Activated T-cell treated with anti-CD3 and anti-CD28 coated beads, Interleukin-2, amount 50 U/mL, for 4 hours (primary cell): Measurements from ENCODE around the gene BMP6. TPM values are rescaled to one million over a fixed set of nuclear protein-coding genes. Genes with fewer than 3 reads are reported as not detected.

Source experiments
- ATAC-seq, 2 donors: fragments of 200-7000 bp; cut with Tn5 transposase; one replicate each; pipeline ENCODE4 v1.10.0; 2021
- DNase-seq: peaks from one replicate; pipeline ENCODE4 v3.0.0-alpha.2; 2020
- H3K27me3 Mint-ChIP-seq: one replicate; pipeline ENCODE4 v1.8.0; 2021; ENCODE audit warnings: low read depth, mixed read lengths
- H3K36me3 Mint-ChIP-seq: one replicate; pipeline ENCODE4 v1.8.0; 2022; ENCODE audit warnings: mixed read lengths; ENCODE audit not compliant: insufficient read depth
- H3K4me1 Mint-ChIP-seq: one replicate; pipeline ENCODE4 v1.8.0; 2021; ENCODE audit warnings: low read depth, mixed read lengths
- H3K4me3 Mint-ChIP-seq: one replicate; pipeline ENCODE4 v1.8.0; 2021; ENCODE audit warnings: mild to moderate bottlenecking, moderate library complexity, mixed read lengths
- H3K9me3 Mint-ChIP-seq: one replicate; pipeline ENCODE4 v1.8.0; 2021; ENCODE audit warnings: mixed read lengths
- total RNA-seq, 3 donors: library from RNA; stranded (reverse); gene quantifications; one replicate each; pipeline ENCODE4 v1.2.1, GENCODE V29; 2021

Gene BMP6
- total RNA-seq, 3 donors from 2014 or later, result not detected

DNA sequence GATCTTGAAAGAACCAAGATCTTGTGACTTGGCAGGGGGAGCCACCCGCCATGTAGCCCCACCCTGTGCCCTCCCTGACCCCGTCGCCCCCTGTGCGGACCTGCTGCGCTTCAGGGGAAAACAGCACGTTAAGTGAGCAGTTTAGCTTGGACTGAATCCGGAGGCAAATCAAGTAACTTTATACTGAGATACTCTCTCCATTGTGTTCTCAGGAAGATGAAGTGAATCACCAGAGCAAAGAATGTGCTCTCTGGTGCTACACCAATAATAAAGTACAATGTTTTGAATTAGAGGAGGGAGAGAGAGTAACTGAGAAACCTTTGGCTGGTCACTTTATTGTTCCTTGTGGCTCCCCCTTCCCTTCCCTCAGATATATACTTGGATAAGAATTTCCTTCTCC, 101.2 kb downstream of the BMP6 start:
- no peak for ATAC-seq
- H3K4me1 Mint-ChIP-seq, result no peaks in the 10 kb centered on the region
- peaks cover 9% of the 10 kb centered on the region for H3K9me3 Mint-ChIP-seq
- H3K36me3 Mint-ChIP-seq, result no peaks in the 10 kb centered on the region
- peaks cover 17% of the 10 kb centered on the region for H3K27me3 Mint-ChIP-seq
- H3K4me3 Mint-ChIP-seq, result no peak overlapping the region
- DNase-seq, result no peak

DNA sequence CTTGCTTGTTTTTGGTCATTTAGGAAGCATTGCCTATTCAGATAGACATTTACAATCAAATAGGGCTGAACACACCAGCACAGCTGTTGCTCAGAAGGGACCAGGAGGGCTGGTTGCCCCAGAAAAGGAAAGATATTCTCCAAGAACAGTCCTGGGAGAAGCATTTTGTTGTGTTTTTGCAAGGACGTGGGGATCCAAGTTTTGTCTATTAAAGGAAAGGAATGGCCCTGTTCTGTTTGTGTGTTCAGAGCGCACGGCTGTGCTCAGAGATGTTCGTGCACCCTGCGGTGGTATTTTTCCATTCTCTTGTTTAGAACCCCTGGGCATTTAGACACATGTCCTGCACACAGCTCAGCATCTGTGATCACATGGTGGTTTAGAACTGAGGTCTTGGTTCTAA, 102.2 kb downstream of the BMP6 start:
- no peak overlapping the region for H3K4me3 Mint-ChIP-seq
- no peak for ATAC-seq
- DNase-seq, result no peak
- H3K9me3 Mint-ChIP-seq, result peaks cover 9% of the 10 kb centered on the region
- H3K36me3 Mint-ChIP-seq, result no peaks in the 10 kb centered on the region
- H3K4me1 Mint-ChIP-seq, result no peaks in the 10 kb centered on the region
- H3K27me3 Mint-ChIP-seq, result peaks cover 14% of the 10 kb centered on the region

DNA sequence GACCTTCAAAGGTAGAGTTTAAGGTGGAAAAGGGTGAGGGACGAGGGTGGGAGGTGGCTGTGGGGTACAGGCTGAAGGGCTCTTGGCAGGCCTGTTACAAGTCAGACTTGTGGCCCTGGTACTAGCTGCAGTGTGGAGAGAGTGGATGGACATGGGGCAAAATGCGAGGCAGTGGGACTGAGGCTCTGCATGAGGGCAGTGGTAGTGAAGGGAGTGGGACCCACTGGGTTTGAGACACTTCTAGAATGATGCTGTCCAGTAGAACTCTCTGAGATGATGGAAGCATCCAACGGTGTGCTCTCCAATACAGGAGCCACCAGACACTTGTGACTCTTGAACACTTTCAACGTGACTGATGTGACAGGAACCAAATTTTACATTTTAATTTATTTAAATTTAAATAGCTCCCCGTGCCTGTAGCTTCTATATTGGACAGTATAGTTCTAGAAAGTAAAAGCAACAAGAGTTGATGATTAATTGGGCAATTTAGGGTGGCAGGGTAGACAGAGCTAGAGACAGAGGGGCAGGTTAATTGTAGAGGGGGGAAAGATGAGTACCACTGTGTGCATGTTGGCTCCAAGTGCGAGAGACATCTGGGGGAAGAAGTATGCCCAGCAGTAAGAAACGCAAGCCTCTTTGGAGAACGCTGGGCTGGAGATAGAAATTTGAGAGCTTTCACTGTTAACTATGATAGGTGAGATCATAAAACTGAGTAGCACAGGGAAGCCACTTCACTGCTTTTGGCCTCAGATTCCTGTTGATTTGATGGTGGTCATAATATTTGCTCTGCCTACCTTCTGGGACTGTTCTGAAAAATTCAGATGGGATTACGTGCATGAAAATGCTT, 107.2 kb downstream of the BMP6 start:
- H3K27me3 Mint-ChIP-seq, result peaks cover 8% of the 10 kb centered on the region
- ATAC-seq (no peak), DNase-seq (no peak)
- H3K4me1 Mint-ChIP-seq, result no peaks in the 10 kb centered on the region
- peaks cover 9% of the 10 kb centered on the region for H3K9me3 Mint-ChIP-seq
- no peak overlapping the region for H3K4me3 Mint-ChIP-seq
- H3K36me3 Mint-ChIP-seq, result no peaks in the 10 kb centered on the region

DNA sequence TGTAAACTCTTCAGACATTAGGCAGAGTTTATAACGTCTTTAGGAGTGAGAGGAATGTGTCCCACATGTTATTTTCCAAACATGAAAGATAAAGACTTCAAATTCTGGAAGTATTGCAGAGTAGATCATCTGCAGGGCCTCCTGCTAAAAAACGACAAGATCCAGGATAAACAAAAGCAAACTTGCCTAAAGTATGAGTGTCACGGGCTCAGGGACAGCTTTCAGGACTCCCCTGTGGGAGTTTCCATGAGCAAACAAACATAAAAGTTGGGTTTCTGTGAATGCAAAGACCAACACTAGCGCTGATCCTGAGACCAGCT, 107.8 kb downstream of the BMP6 start:
- peaks cover 9% of the 10 kb centered on the region for H3K9me3 Mint-ChIP-seq
- no peaks in the 10 kb centered on the region for H3K36me3 Mint-ChIP-seq
- no peak overlapping the region for H3K4me3 Mint-ChIP-seq
- ATAC-seq (no peak), DNase-seq (no peak)
- H3K27me3 Mint-ChIP-seq, result peaks cover 8% of the 10 kb centered on the region
- no peaks in the 10 kb centered on the region for H3K4me1 Mint-ChIP-seq

DNA sequence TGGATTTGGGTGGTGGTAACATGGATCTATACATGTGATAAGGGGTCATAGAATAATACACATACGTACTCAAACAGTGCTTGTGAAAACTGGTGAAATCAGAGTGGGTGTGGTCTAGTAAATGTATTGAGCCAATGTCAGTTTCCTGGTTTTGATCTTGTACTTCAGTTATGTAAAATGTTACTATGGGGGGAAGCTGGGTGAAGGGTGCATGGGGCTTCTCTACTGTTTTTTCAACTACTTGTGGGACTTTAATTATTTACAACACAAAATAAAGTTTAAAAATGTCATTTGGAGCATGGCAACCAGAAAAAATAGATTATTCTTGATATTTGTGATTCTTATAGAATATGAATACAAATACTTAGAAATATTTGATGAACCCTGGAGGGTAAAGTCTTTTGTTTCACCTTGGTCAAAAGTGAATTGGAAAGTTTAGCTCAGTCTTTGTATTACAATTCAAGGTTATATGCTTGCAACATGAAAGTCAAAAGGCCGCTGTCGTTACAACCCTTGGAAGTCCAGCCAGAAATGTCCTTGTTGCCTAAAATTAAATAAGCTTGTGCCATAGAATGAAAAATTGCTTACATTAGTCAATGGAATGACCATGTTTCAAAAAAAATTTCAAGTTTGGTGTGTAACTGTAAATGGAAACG, 110.6 kb downstream of the BMP6 start:
- Mint-ChIP-seq H3K9me3 (no peaks in the 10 kb centered on the region), H3K4me1 (no peaks in the 10 kb centered on the region), H3K4me3 (no peak overlapping the region), H3K27me3 (peaks cover 2% of the 10 kb centered on the region), H3K36me3 (no peaks in the 10 kb centered on the region)
- DNase-seq, result no peak
- ATAC-seq, result no peak

DNA sequence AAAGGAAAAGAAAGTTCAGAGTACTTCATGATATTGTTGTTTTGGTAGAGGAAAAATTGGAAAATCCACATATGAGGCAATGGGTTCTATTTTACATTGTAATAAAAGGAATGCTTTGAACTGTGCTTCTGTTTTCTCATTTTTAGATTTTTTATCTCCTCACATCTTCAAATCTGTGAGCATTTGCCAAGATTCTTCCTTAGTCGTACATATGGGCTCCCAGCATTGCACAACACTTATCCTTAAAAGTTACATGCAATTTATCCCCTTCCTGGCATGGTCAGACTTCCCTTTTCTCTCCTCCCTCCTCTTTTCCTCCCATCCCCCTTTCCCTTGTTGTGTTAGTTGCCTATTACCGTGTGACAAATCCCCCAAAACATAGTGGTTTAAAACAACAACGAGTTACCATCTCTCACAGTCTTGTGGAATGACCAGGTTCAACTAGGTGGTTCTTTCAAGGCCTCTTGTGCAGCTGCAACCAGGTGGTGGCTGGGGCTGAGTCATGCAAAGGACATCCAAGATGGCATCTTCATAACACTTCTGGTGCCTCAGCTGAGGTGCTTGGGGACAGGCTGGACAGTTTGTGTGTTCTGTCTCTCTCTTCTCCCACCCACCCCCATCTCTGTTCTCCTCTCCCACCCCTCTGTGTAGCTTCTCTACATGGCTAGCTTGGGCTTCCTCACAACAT, 116.0 kb downstream of the BMP6 start:
- H3K36me3 Mint-ChIP-seq, result no peaks in the 10 kb centered on the region
- H3K9me3 Mint-ChIP-seq, result no peaks in the 10 kb centered on the region
- H3K27me3 Mint-ChIP-seq, result peaks cover 6% of the 10 kb centered on the region
- H3K4me3 Mint-ChIP-seq, result no peak overlapping the region
- H3K4me1 Mint-ChIP-seq, result no peaks in the 10 kb centered on the region
- ATAC-seq (no peak), DNase-seq (no peak)

DNA sequence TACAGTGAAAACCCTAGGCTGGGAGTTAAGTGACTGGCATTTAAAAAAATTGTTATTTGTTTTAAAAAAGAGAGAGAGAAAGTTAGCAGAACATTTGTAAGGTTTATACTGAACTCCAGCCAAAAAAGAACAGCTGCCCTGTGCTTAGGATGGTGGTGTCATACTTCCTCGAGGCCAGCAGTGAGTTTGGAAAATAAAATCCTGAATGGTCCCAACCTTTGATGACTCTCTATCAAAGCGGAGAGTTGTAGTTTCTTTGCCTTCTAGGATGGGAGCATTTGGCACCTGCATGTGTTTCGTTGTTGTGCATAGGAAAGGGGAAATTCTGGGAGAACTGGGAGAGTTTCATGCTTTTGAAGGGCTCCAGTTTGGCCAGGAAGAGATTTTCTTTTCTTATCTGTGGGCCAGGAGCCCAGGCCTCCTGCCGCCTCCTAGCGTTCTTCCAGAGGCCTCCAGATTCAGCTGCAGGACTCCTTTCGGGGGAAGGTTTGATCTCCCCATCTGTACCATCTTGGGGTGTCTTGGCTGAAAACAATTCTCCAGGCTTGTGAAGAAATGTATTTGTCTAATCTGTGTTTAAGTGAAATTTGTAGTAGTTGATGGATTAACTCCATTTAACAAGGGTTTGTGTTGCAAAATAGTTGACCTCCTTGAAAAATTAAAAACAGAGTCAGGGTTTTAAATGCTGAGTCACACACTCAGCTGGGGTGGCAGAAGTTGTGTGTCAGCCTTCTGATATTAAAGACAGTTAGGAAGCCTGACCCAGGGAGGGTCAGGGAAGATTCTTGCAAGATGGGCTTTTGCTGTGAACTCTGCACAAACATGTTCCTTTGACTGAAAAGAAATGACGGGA, 121.3 kb downstream of the BMP6 start:
- H3K9me3 Mint-ChIP-seq, result peaks cover 8% of the 10 kb centered on the region
- ATAC-seq (no peak), DNase-seq (no peak)
- no peaks in the 10 kb centered on the region for H3K4me1 Mint-ChIP-seq
- H3K27me3 Mint-ChIP-seq, result peaks cover 9% of the 10 kb centered on the region
- H3K4me3 Mint-ChIP-seq, result no peak overlapping the region
- H3K36me3 Mint-ChIP-seq, result no peaks in the 10 kb centered on the region

DNA sequence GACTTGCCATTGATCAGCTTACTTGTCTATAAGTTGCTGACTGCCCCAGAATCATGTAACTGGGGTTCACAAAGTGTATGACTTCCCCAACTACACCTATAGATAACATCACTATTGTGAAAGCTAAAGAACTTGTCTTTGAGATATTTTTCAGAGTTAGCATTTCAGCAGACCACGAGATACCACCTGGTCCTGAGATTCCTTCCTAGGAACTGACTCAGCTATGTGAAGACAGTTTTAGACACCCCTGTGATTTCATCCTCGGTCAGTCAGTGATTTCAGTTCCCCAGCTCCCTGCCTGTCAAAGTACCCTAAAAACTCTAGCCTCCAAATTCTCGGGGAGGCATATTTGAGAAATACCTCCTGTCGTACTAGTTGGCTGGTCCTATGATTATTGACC, 122.3 kb downstream of the BMP6 start:
- Mint-ChIP-seq H3K4me1 (no peaks in the 10 kb centered on the region), H3K36me3 (no peaks in the 10 kb centered on the region), H3K9me3 (peaks cover 15% of the 10 kb centered on the region), H3K27me3 (peaks cover 9% of the 10 kb centered on the region), H3K4me3 (no peak overlapping the region)
- ATAC-seq (no peak), DNase-seq (no peak)

DNA sequence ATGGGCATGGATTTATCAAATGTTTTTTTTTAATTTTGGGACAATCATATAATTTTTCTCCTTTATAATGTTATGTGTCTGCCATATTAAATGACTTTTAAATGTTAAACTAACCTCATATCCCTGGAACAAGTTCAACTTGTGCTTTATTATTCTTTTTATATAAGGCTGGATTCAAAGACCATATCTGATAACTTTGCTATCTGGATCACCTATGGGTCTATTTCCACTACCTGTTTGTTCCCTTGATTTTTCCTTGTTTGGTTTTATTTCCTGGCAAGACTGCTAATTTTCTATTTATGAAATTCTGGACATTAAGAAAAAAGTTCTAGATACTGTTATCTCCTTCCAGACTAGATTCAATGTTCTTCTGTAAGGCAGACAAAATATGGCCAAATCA, 125.9 kb downstream of the BMP6 start:
- H3K36me3 Mint-ChIP-seq, result no peaks in the 10 kb centered on the region

DNA sequence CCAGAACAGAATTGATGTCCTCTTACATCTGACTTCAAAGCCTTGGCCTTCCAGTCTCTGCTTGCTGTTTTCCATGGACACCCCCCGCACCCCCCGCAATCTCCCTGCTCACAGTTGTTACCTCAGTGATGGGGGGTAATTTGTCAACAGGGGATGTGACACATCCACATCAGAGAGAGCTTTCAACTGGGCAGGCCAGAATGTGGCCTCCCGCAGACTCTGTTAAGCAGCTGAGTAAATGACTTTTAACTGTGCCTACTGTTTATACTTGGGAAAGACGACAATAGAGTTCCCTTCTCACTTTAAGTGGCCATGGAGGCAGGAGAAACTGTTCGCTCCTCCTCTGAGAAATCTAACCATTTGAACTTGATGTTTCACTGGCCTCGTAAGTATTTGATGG, 133.7 kb downstream of the BMP6 start:
- H3K4me1 Mint-ChIP-seq, result no peaks in the 10 kb centered on the region
- H3K27me3 Mint-ChIP-seq, result peaks cover 10% of the 10 kb centered on the region
- DNase-seq, result no peak
- no peaks in the 10 kb centered on the region for H3K36me3 Mint-ChIP-seq
- no peak overlapping the region for H3K4me3 Mint-ChIP-seq
- H3K9me3 Mint-ChIP-seq, result no peaks in the 10 kb centered on the region
- no peak for ATAC-seq

More for the DNA sequence above, 125.9 kb downstream of the BMP6 start:
- Mint-ChIP-seq H3K27me3 (peaks cover 4% of the 10 kb centered on the region), H3K9me3 (peaks cover 16% of the 10 kb centered on the region), H3K4me3 (no peak overlapping the region), H3K4me1 (no peaks in the 10 kb centered on the region)
- DNase-seq (no peak), ATAC-seq (no peak)

DNA sequence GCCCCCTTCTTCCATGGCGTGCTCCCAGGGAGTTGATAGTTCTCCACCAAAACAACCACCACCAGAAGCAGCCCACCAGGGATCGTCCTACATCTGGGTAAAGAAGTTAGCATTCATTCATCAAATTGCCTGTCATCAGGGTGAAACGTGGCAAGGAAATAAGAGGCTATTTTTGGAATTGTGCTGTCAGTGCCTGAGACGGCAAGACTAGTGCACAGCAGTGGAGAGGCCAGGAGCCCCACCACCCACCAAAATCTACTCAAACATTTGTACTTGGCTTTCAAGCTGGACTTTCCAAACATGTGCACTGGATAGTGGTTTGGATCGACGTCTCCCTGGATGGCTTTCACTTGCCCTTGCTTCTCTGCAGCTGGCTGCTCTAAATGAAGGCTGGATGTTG, 139.9 kb downstream of the BMP6 start:
- Mint-ChIP-seq H3K4me3 (no peak overlapping the region), H3K9me3 (no peaks in the 10 kb centered on the region), H3K27me3 (peaks cover 6% of the 10 kb centered on the region), H3K4me1 (no peaks in the 10 kb centered on the region), H3K36me3 (no peaks in the 10 kb centered on the region)
- DNase-seq (no peak), ATAC-seq (no peak)

DNA sequence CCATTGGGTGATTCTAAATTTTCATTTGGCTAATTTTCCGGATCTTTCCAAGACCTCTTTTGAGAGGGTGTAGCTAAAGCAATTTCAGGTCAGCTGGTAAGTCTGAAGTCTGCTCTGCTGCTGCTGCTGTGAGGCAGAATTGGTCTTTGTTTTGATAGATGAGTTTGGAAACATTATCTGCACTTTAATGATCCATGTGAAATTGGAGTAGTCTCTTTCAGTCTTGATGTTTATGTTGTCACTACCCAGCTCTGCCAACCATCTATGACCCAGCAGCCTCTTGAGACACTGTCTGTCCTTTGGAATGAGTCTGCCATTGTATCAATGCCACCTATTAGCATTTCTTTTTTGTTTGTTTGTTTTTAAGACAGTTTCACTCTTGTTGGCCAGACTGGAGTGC, 140.6 kb downstream of the BMP6 start:
- Mint-ChIP-seq H3K4me3 (no peak overlapping the region), H3K9me3 (no peaks in the 10 kb centered on the region), H3K36me3 (no peaks in the 10 kb centered on the region), H3K27me3 (peaks cover 6% of the 10 kb centered on the region), H3K4me1 (no peaks in the 10 kb centered on the region)
- ATAC-seq, result no peak
- no peak for DNase-seq

DNA sequence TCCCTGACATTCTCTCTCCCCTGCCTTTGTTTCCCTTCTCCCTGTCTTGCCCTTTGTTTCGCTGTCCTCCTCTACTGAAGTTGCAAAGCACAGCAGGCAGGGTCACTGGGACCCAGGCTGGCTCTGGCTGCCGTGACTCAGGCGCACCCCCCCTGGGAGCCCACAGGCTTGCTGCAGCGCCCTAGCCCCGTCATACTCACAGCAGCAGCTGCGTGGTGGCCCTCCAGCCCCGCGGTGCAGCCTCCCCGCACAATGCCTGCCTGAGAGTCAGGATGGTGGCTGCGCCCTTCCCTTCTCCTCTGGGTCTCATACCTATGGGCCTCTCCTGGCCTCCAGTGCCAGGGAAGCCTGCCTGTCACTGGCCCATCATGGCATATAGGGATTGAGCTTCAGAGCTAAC, 143.0 kb downstream of the BMP6 start:
- DNase-seq (no peak), ATAC-seq (no peak)
- H3K9me3 Mint-ChIP-seq, result peaks cover 8% of the 10 kb centered on the region
- no peaks in the 10 kb centered on the region for H3K36me3 Mint-ChIP-seq
- no peaks in the 10 kb centered on the region for H3K4me1 Mint-ChIP-seq
- peaks cover under 1% of the 10 kb centered on the region for H3K27me3 Mint-ChIP-seq
- no peak overlapping the region for H3K4me3 Mint-ChIP-seq

DNA sequence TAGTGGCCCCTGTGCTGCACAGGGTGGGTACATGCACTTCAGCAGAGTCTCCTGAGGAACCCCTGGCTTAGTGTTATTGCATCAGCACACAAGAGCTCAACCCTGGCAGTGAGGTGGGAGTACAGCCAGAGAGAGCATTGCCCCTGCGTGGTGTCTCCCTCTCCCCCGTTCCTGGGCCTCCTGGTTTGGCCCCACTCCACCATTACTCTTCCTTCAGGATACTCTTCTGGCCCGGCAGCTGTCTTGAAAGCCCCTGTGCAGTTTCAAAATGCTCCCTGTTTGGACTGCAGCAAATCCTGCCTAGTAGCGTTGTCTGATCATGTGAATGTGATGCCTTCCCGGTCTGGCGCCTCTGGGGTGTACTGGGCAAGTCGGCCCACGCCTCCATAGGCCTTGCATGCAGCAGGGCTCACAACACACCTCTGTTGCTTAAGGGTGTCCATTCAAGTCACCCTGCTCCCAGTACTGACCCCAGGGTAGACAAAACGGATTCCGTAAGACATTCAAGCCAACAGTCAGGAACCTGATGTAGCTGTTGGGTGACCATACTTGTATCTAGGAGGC, 152.6 kb downstream of the BMP6 start:
- Mint-ChIP-seq H3K27me3 (no peaks in the 10 kb centered on the region), H3K4me3 (no peak overlapping the region), H3K9me3 (peaks cover 4% of the 10 kb centered on the region), H3K4me1 (no peaks in the 10 kb centered on the region), H3K36me3 (peaks cover 25% of the 10 kb centered on the region)
- no peak for ATAC-seq
- no peak for DNase-seq
